SK-N-SH (cell line): ENCODE results near the gene GTPBP4.

Experiments
- GABPA ChIP-seq: IDR thresholded peaks from 2 replicates; pipeline ENCODE4 v1.4.0; 2012; ENCODE audit warnings: low read depth, mild to moderate bottlenecking
- GATA2 ChIP-seq: sonication (generic); formaldehyde crosslinking; IDR thresholded peaks from 2 replicates; pipeline ENCODE4 v1.5.0; 2020; ENCODE audit warnings: mild to moderate bottlenecking, missing genetic modification reagents
- MEF2A ChIP-seq: IDR thresholded peaks from 2 replicates; pipeline ENCODE4 v1.4.0; 2012; ENCODE audit warnings: low read depth, borderline replicate concordance
- POLR2AphosphoS5 ChIP-seq: IDR thresholded peaks from 2 replicates; pipeline ENCODE4 v1.6.1; 2012; ENCODE audit warnings: low read depth, low read length
- TF ChIP-seq, protein P1 (sequence below): fragments of 200-600 bp; sonication (generic); IDR thresholded peaks from 2 replicates; pipeline ENCODE4 v1.6.1; 2017; ENCODE audit warnings: antibody characterized with exemption, mild to moderate bottlenecking, moderate library complexity

DNA sequence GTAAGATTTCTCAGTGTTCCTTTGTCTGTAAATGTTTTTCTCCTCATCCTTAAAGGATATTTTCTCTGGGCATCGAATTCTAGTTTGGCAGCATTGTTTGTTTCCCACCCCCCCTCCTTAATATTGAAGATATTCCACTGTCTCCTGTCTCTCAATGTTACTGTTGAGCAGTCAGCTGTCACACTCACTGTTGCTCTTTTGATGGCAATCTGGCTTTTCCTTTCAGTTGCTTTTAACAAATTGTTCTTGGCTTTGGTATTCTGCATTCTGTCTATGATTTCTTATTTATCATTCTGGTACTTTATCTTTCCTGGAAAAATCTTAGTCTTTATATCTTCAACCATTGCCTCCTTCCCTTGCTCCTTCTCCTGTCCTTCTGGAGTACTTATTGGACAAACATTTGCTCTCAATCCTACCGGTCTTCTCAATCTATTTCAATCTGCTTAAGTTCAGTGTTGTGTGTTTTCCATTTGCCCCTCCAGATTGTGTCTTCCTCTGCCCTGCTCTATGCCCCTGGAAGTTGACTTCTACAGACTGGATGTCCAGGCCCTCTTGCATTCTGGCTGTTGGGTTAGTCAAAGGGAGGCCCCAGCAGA lies 9.3 kb upstream of the GTPBP4 start:
- no peak for TF ChIP-seq POLR2AphosphoS5
- TF ChIP-seq, protein P1, sequence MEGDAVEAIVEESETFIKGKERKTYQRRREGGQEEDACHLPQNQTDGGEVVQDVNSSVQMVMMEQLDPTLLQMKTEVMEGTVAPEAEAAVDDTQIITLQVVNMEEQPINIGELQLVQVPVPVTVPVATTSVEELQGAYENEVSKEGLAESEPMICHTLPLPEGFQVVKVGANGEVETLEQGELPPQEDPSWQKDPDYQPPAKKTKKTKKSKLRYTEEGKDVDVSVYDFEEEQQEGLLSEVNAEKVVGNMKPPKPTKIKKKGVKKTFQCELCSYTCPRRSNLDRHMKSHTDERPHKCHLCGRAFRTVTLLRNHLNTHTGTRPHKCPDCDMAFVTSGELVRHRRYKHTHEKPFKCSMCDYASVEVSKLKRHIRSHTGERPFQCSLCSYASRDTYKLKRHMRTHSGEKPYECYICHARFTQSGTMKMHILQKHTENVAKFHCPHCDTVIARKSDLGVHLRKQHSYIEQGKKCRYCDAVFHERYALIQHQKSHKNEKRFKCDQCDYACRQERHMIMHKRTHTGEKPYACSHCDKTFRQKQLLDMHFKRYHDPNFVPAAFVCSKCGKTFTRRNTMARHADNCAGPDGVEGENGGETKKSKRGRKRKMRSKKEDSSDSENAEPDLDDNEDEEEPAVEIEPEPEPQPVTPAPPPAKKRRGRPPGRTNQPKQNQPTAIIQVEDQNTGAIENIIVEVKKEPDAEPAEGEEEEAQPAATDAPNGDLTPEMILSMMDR: no peak
- no peak for TF ChIP-seq GABPA
- TF ChIP-seq MEF2A: no peak
- no peak for TF ChIP-seq GATA2 (CRISPR knock-in tag)
